GM19099 (cell line): Measurements from ENCODE around the gene LCE7A.

Experiments used
- POLR2A ChIP-seq: IDR thresholded peaks from 3 replicates; pipeline ENCODE4 v1.6.1; 2011; ENCODE audit warnings: low read depth; ENCODE audit not compliant: insufficient read length; ENCODE audit errors: extremely low read depth

Gene LCE7A

GRCh38 chr1:152899883-152900282, 40.1 kb downstream of the LCE7A start:
- TF ChIP-seq POLR2A = no peak

GRCh38 chr1:152901631-152902030, 41.8 kb downstream of the LCE7A start:
- TF ChIP-seq POLR2A = no peak

- TF ChIP-seq POLR2A = no peak
These were observed 42.8 kb downstream of the LCE7A start for GRCh38 chr1:152902636-152903035.

- TF ChIP-seq POLR2A = no peak
These were observed 45.1 kb downstream of the LCE7A start for GRCh38 chr1:152904688-152905440.

GRCh38 chr1:152906023-152906565, 46.3 kb downstream of the LCE7A start:
- no peak for TF ChIP-seq POLR2A

GRCh38 chr1:152907686-152908601, 48.1 kb downstream of the LCE7A start, which contains the start of gene IVL:
Gene IVL (plus strand): TSS chr1:152908546. CDS start chr1:152909798, 1,252 bp downstream.
- no peak for TF ChIP-seq POLR2A

- TF ChIP-seq POLR2A = no peak
These were observed 49.4 kb downstream of the LCE7A start for GRCh38 chr1:152909206-152909605.
